ENCODE measurements around the gene FGF12. TPM values are rescaled to one million over a fixed set of nuclear protein-coding genes. Genes with fewer than 3 reads are reported as not detected.

FGF12 gene
- total and polyA plus RNA-seq, 7 donors = 0.25 to 0.87 (median 0.71) TPM

DNA sequence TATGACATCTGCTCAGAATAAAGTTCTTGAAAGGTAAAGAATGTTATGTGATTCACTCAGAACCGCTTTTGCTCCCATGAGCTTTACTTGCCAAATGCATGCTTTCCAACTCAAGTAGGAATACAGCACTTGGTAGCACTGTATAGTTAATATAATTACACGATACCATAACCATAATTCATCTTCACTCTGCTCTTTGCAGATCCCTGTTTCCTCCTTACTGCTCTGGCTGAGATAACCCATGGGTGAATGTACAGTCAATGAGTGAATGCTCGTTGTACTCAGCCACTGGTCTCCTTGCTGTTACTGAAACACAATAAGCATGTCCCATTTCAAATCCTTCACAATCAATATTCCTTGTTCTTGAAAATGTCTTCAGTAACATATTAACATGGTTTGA lies 550.0 kb downstream of the FGF12 start:
- H3K27ac ChIP-seq = no peak overlapping the region
- DNase-seq (no peak), ATAC-seq (no peak)
- H3K4me1 ChIP-seq = no peaks in the 10 kb centered on the region
- TF ChIP-seq, protein P1, sequence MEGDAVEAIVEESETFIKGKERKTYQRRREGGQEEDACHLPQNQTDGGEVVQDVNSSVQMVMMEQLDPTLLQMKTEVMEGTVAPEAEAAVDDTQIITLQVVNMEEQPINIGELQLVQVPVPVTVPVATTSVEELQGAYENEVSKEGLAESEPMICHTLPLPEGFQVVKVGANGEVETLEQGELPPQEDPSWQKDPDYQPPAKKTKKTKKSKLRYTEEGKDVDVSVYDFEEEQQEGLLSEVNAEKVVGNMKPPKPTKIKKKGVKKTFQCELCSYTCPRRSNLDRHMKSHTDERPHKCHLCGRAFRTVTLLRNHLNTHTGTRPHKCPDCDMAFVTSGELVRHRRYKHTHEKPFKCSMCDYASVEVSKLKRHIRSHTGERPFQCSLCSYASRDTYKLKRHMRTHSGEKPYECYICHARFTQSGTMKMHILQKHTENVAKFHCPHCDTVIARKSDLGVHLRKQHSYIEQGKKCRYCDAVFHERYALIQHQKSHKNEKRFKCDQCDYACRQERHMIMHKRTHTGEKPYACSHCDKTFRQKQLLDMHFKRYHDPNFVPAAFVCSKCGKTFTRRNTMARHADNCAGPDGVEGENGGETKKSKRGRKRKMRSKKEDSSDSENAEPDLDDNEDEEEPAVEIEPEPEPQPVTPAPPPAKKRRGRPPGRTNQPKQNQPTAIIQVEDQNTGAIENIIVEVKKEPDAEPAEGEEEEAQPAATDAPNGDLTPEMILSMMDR (IDR thresholded peaks at IDR 0.05) = no peak
- WGBS, 3 donors = 79 to 84% (median 80%) methylated on average over 3 of the region's 3 CpGs
- H3K27me3 ChIP-seq (ENCODE audit: insufficient read depth in 3 of 3, low read length in 2 of 3) = no peaks in the 10 kb centered on the region
- no peaks in the 10 kb centered on the region for H3K9me3 ChIP-seq
- H3K36me3 ChIP-seq (ENCODE audit: insufficient read depth in 1 of 2, low read depth in 1 of 2) = no peaks in the 10 kb centered on the region
- H3K4me3 ChIP-seq = no peak overlapping the region
- intact Hi-C loops (cut with DNase I) = no loop called here

DNA sequence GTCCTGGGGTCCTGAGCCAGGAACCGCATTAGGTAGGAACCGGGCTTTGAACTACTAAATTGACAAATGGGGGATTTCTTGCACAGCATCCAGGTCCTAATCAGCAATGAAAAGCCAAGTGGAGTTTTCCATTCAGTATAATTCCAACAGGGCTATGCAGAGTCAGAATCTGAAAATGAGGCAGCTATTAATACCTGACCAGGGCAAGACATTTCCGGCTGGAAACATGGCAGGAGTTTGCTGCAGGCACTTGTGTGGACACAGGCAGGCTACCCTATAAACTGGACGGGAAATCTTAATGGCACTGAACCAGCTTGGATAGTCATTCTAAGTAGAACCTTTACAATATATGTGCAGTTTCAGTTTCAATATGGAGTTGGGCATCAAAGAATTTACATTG lies 553.1 kb downstream of the FGF12 start:
- no peak overlapping the region for H3K27ac ChIP-seq
- H3K9me3 ChIP-seq = no peaks in the 10 kb centered on the region
- 92 to 96% (median 93%) methylated on average over 4 of the region's 4 CpGs for WGBS, 3 donors
- TF ChIP-seq, protein P1 (IDR thresholded peaks at IDR 0.05) = no peak
- ATAC-seq (no peak), DNase-seq (no peak)
- intact Hi-C loops (cut with DNase I) = no loop called here
- H3K4me3 ChIP-seq = no peak overlapping the region
- no peaks in the 10 kb centered on the region for H3K36me3 ChIP-seq (ENCODE audit: insufficient read depth in 1 of 2, low read depth in 1 of 2)
- H3K4me1 ChIP-seq = no peaks in the 10 kb centered on the region
- H3K27me3 ChIP-seq (ENCODE audit: insufficient read depth in 3 of 3, low read length in 2 of 3) = no peaks in the 10 kb centered on the region

DNA sequence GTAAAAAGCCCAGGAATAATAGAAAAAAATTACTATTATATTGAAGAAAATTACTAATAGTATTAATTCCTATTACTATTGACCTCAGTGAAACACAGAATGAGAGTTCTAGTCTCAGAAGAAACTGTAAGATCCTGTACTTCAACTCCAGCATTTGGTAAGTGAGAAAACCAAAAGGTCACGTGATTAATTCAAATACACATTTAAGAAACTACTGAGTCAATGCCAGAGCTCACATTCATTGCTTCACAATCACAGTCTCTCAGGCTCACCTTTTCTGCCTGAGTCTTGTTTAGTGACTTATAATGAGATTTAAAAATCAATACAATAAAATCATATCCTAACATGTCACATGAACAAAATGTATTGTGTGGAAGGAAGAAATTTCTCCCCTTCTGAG lies 556.1 kb downstream of the FGF12 start:
- TF ChIP-seq, protein P1 (IDR thresholded peaks at IDR 0.05) = no peak
- Histone ChIP-seq H3K36me3 (ENCODE audit: insufficient read depth in 1 of 2, low read depth in 1 of 2) (no peaks in the 10 kb centered on the region), H3K27ac (no peak overlapping the region), H3K4me3 (no peak overlapping the region), H3K4me1 (no peaks in the 10 kb centered on the region), H3K27me3 (ENCODE audit: insufficient read depth in 3 of 3, low read length in 2 of 3) (no peaks in the 10 kb centered on the region), H3K9me3 (no peaks in the 10 kb centered on the region)
- 48 to 86% (median 85%) methylated on average over 1 of the region's 1 CpG for WGBS, 3 donors
- DNase-seq (no peak), ATAC-seq (no peak)
- intact Hi-C loops (cut with DNase I) = no loop called here

DNA sequence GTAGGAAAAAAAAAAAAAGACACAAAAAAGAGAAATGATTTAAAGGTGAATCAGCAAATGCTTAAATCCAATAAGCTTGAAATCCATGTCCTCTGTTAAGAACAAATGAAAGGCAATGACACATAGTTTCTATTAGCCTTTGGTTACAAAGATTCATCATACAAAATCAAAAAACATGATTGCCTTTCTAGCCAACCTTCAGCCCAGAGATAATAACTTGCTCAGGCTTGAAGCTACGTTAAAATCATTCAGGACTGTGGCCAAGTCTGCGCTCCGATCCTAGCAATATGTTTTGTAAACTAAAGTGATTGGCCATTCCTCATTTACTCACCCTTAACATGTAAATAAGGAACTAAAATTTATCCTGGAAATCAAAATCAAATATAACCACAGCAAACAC lies 556.7 kb downstream of the FGF12 start:
- H3K36me3 ChIP-seq (ENCODE audit: insufficient read depth in 1 of 2, low read depth in 1 of 2) = no peaks in the 10 kb centered on the region
- no peak overlapping the region for H3K27ac ChIP-seq
- WGBS, 3 donors = 71 to 78% (median 73%) methylated on average over 3 of the region's 3 CpGs
- intact Hi-C loops (cut with DNase I) = no loop called here
- no peak overlapping the region for H3K4me3 ChIP-seq
- ATAC-seq (no peak), DNase-seq (no peak)
- no peaks in the 10 kb centered on the region for H3K27me3 ChIP-seq (ENCODE audit: insufficient read depth in 3 of 3, low read length in 2 of 3)
- TF ChIP-seq, protein P1 (IDR thresholded peaks at IDR 0.05) = no peak
- H3K9me3 ChIP-seq = no peaks in the 10 kb centered on the region
- no peaks in the 10 kb centered on the region for H3K4me1 ChIP-seq

DNA sequence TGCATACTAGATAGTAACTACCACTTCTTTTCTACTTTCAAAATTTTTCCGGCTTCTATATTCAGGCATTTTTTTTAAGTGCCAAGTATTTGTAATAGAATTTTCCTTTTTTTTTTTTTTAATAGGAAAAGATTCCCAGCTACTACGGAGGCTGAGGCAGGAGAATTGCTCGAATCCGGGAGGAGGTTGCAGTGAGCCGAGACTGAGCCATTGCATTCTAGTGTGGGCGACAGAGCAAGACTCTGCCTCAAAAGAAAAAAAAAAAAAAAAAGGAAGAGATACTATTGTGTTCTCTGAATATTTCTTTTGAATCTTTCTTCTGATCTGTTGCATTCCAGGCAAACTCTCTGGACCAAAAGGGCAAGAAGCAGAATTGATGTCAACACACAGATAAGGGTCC lies 557.3 kb downstream of the FGF12 start:
- intact Hi-C loops (cut with DNase I) = no loop called here
- TF ChIP-seq, protein P1 (IDR thresholded peaks at IDR 0.05) = no peak
- WGBS, 3 donors = 83 to 92% (median 86%) methylated on average over 6 of the region's 6 CpGs
- DNase-seq = no peak
- no peaks in the 10 kb centered on the region for H3K36me3 ChIP-seq (ENCODE audit: insufficient read depth in 1 of 2, low read depth in 1 of 2)
- H3K27me3 ChIP-seq (ENCODE audit: insufficient read depth in 3 of 3, low read length in 2 of 3) = no peaks in the 10 kb centered on the region
- no peak for ATAC-seq
- H3K27ac ChIP-seq = no peak overlapping the region
- no peak overlapping the region for H3K4me3 ChIP-seq
- H3K4me1 ChIP-seq = no peaks in the 10 kb centered on the region
- no peaks in the 10 kb centered on the region for H3K9me3 ChIP-seq

Measured in psoas muscle (tissue), 8 donors.